Neutrophil (primary cell): ENCODE data around the gene ATOSB.
"Not testable (repeated sequence)": the region's sequence is repeated elsewhere in the genome, so short reads cannot be mapped to it uniquely, and the experiment has no call there.

Experiments
- H3K27ac ChIP-seq: fragments of 200-600 bp; sonication (generic); 2 replicates; pipeline ENCODE4 v1.5.1; 2016; ENCODE audit warnings: mild to moderate bottlenecking, moderate library complexity
- H3K27me3 ChIP-seq: fragments of 200-600 bp; sonication (generic); 2 replicates; pipeline ENCODE4 v1.6.0; 2016; ENCODE audit warnings: mild to moderate bottlenecking
- H3K36me3 ChIP-seq: fragments of 200-600 bp; sonication (generic); 2 replicates; pipeline ENCODE4 v1.5.1; 2017
- H3K4me1 ChIP-seq, 2 experiments: fragments of 200-600 bp in 1 of 2; sonication (generic) in 1 of 2; 1 replicate in 1 of 2; 2 replicates in 1 of 2; pipeline versions ENCODE4 v1.5.1 to v1.6.1; 2013 to 2016; ENCODE audit warnings: low read depth in 1 of 2, low read length in 1 of 2, mild to moderate bottlenecking in 1 of 2, moderate library complexity in 1 of 2; ENCODE audit not compliant: control insufficient read depth in 1 of 2, insufficient read depth in 1 of 2
- H3K4me3 ChIP-seq, 2 experiments: fragments of 200-600 bp in 1 of 2; sonication (generic) in 1 of 2; 1 replicate in 1 of 2; 2 replicates in 1 of 2; pipeline ENCODE4 v1.5.1; 2013 to 2016; ENCODE audit warnings: low read depth in 1 of 2, low read length in 1 of 2, mild to moderate bottlenecking in 1 of 2, moderate library complexity in 1 of 2
- H3K9me3 ChIP-seq: fragments of 200-600 bp; sonication (generic); 2 replicates; pipeline ENCODE4 v1.5.1; 2016
- TF ChIP-seq, protein P1 (sequence below): fragments of 200-600 bp; sonication (generic); IDR thresholded peaks from 2 replicates; pipeline ENCODE4 v1.5.1; 2016; ENCODE audit warnings: antibody characterized with exemption

ATOSB gene

DNA sequence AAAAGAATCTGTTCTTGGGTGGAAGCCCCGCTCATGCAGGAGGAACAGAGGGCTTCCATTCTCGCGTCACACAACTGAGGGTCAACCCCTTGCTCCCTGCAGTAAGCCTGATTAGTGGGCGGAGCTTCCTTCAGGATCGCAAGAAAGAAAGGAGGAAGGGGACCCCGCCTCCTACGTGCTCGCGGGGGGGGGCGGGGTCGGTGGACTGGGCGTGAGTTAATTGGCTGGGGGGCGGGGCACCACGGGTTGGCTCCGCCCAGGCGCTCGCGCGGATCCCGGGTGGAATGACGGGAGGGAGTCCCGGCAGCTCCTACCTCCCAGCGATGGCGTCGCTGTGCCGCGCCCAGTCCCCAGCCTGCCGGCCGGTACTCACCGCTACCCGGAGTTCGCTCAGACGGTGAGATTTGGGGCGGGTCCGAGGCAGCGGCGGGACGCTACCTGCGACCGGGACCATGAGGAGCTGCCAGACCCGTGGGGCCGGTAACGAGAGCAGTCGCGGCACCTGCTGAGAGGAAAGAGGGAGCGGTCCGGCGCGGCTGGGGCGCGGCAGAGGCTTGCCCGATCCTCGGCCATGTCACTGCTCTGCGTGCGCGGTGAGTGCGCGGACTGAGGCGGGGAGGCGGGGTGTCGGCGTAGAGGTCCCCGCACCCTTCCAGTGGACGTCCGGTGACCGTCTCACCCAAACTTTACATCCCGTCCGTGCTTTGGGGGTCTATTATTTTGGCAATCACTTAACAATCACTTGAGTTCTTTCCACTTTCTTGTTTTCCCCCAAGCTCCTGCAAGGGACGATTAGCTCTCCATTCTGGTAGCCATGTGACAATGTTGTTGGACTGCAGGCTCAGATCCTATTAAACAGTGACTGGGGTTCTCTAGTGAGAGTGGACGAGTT, 46.3 kb upstream of the ATOSB start, which contains the start of gene UNC13B:
Gene UNC13B, plus strand, starts transcription at position 297 of the 892 bp plus-strand sequence. Its CDS starts 275 bp downstream, at position 572.
- Histone ChIP-seq H3K4me3 (peak within 1 kb of the TSS; percentile 71 to 86), H3K27me3 (peaks cover 26% of the 10 kb centered on the region), H3K4me1 (peaks cover 14 to 15% of the 10 kb centered on the region in 2 experiments), H3K9me3 (no peaks in the 10 kb centered on the region), H3K36me3 (no peaks in the 10 kb centered on the region), H3K27ac (no peak within 1 kb of the TSS)
- TF ChIP-seq, protein P1, sequence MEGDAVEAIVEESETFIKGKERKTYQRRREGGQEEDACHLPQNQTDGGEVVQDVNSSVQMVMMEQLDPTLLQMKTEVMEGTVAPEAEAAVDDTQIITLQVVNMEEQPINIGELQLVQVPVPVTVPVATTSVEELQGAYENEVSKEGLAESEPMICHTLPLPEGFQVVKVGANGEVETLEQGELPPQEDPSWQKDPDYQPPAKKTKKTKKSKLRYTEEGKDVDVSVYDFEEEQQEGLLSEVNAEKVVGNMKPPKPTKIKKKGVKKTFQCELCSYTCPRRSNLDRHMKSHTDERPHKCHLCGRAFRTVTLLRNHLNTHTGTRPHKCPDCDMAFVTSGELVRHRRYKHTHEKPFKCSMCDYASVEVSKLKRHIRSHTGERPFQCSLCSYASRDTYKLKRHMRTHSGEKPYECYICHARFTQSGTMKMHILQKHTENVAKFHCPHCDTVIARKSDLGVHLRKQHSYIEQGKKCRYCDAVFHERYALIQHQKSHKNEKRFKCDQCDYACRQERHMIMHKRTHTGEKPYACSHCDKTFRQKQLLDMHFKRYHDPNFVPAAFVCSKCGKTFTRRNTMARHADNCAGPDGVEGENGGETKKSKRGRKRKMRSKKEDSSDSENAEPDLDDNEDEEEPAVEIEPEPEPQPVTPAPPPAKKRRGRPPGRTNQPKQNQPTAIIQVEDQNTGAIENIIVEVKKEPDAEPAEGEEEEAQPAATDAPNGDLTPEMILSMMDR, result no peak

DNA sequence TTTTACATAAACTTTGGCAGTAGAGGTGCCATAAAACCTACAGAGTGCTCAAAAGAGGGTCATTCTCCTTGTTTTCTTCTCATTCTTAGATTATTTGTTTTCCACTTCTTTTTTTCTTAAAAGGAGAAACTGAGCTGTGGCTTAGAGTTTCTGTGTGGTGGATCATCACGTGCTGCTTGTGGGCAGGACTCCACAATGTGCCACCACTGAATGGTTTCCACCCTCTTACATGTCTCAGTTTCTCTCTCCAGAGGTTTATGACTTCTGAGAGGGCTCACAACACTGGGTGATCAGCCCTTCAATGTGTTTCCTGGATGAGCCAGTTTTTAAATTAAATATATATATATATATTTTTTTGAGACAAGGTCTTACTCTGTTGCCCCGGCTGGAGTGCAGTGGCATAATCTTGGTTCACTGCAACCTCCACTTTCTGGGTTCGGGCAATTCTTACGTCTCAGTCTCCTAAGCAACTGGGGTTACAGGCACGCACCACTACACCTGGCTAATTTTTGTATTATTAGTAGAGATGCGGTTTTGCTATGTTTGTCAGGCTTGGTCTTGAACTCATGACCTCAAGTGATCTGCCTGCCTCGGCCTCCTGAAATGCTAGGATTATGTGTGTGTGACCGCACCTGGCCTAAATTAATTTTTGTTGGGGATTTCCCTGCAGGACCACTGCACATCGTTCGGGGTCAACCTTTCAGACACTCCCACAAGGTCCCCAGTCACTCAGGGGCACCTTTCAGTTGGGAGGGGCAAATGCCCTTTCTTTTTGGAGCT, 43.0 kb upstream of the ATOSB start:
- Histone ChIP-seq H3K4me1 (peaks cover 14 to 15% of the 10 kb centered on the region in 2 experiments), H3K9me3 (no peaks in the 10 kb centered on the region), H3K27ac (no peak overlapping the region), H3K4me3 (no peak overlapping the region), H3K27me3 (peaks cover 18% of the 10 kb centered on the region), H3K36me3 (no peaks in the 10 kb centered on the region)
- TF ChIP-seq, protein P1, result no peak

DNA sequence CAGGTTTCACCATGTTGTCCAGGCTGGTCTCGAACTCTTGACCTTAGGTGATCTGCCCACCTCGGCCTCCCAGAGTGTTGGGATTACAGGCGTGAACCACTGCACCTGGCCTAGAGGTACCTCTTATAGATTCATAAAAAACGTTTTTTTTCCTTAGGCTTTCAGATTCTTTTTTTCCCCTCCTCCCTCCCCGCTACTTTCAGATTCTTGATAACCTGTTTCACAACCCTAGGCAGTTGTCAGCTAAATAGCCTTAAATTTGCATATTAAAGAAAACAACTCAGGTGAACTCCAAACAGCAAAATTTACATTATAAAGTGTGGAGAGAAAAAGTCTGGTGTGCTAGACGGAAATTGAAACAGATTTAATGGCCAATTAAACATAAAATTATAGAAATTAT, 42.2 kb upstream of the ATOSB start:
- Histone ChIP-seq H3K27me3 (peaks cover 10% of the 10 kb centered on the region), H3K4me1 (peaks cover 14 to 15% of the 10 kb centered on the region in 2 experiments)
- H3K27ac ChIP-seq, H3K9me3 ChIP-seq, H3K36me3 ChIP-seq, H3K4me3 ChIP-seq: not testable (repeated sequence)

DNA sequence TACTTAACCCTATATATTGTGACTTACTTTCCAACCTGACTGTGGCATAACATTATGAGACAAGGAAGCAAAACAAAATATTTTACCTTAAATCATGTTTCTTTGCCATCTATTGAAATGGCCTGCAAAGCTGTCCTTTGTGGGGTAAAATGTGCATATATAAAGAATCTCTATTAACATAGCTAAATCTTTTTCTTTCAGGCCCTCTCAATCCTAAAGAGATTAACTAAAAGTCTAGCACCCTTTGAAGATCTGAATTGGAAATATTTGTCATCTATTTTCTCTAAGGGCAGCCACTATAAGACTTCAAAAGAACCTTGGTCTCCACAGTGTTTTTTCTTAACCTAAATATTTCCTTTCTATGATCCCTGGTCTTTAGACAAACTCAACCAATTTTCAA, 41.1 kb upstream of the ATOSB start:
- H3K36me3 ChIP-seq, result no peaks in the 10 kb centered on the region
- no peak overlapping the region for H3K4me3 ChIP-seq
- peaks cover 5 to 6% of the 10 kb centered on the region in 2 experiments for H3K4me1 ChIP-seq
- no peaks in the 10 kb centered on the region for H3K27me3 ChIP-seq
- H3K27ac ChIP-seq, result no peak overlapping the region
- TF ChIP-seq, protein P1, result no peak
- no peaks in the 10 kb centered on the region for H3K9me3 ChIP-seq

DNA sequence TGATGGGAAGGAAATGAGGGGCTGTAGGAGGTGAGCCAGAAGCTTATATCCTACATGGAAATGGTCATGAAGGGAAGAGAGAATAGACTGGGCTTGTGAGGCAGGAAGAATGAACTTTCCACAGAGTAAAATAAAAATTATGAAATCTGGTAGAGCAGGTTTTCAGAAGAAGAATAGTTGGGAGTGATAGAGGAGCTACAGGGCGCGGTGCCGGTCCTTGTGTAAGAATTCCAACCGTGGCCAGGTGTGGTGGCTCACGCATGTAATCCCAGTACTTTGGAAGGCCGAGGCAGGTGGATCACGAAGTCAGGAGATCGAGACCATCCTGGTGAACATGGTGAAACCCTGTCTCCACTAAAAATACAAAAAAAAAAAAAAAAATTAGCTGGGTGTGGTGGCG, 37.3 kb upstream of the ATOSB start:
- TF ChIP-seq, protein P1, result no peak
- H3K4me1 ChIP-seq, result no peaks in the 10 kb centered on the region
- H3K9me3 ChIP-seq, result no peaks in the 10 kb centered on the region
- H3K4me3 ChIP-seq, result no peak overlapping the region
- no peaks in the 10 kb centered on the region for H3K27me3 ChIP-seq
- no peak overlapping the region for H3K27ac ChIP-seq
- no peaks in the 10 kb centered on the region for H3K36me3 ChIP-seq

DNA sequence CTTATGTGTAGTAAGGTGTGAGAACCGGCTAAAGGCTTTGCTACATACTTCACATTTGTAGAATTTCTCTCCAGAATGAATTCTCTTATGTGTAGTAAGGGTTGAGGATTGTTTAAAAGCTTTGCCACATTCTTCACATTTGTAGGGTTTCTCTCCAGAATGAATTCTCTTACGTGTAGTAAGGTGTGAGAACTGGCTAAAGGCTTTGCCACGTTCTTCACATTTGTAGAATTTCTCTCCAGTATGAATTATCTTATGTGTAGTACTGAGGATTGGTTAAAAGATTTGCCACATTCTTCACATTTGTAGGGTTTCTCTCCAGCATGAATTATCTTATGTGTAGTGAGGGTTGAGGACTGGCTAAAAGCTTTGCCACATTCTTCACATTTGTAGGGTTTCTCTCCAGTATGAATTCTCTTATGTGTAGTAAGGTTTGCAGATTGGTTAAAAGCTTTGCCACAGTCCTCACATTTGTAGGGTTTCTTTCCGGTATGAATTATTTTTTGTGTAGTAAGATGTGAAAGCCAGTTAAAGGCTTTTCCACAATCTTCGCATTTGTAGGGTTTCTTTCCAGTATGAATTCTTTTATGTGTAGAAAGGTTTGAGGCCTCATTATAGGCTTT, 32.4 kb upstream of the ATOSB start:
- H3K27ac ChIP-seq, H3K4me1 ChIP-seq, H3K4me3 ChIP-seq, H3K27me3 ChIP-seq, H3K36me3 ChIP-seq, H3K9me3 ChIP-seq: not testable (repeated sequence)
